Measurements from ENCODE around the gene LCN12. TPM values are rescaled to one million over a fixed set of nuclear protein-coding genes. Genes with fewer than 3 reads are reported as not detected.
"Not testable (repeated sequence)": the region's sequence is repeated elsewhere in the genome, so short reads cannot be mapped to it uniquely, and the experiment has no call there.

LCN12 gene
- total RNA-seq, 1 donor, result not detected

- DNase-seq (ENCODE audit: low read depth), result no peak
- TF ChIP-seq CTCF (IDR thresholded peaks at IDR 0.05; ENCODE audit: insufficient read depth, low read length), result no peak
- no peak overlapping the region for H3K4me3 ChIP-seq (ENCODE audit: low read depth, low read length)
These were observed 50.6 kb downstream of the LCN12 start for GRCh38 chr9:137002646-137003041.

- not testable (repeated sequence) for DNase-seq (ENCODE audit: low read depth); H3K4me3 ChIP-seq (ENCODE audit: low read depth, low read length)
These were observed 52.2 kb downstream of the LCN12 start for GRCh38 chr9:137004285-137004684.

Other genes with a start within 250 kb of the LCN12 start
- gene DIPK1B, start 239.7 kb upstream of the LCN12 start, total RNA-seq (ENCODE audit: low replicate concordance), result 0.45 and 0.98 TPM in 2 replicates
- gene LCN10, start 209.3 kb upstream of the LCN12 start, total RNA-seq (ENCODE audit: low replicate concordance), result not detected in 2 replicates
- not detected in 2 replicates for gene LCN6, start 203.7 kb upstream of the LCN12 start, total RNA-seq (ENCODE audit: low replicate concordance)
- gene LCN8, start 194.0 kb upstream of the LCN12 start, total RNA-seq (ENCODE audit: low replicate concordance), result not detected in 2 replicates
- not detected in 2 replicates for gene LCN15, start 187.8 kb upstream of the LCN12 start, total RNA-seq (ENCODE audit: low replicate concordance)
- gene TMEM141, start 160.9 kb upstream of the LCN12 start, total RNA-seq (ENCODE audit: low replicate concordance), result 9.4 and 30.8 TPM in 2 replicates
- gene CCDC183, start 155.9 kb upstream of the LCN12 start, total RNA-seq (ENCODE audit: low replicate concordance), result 0.16 TPM in 1 of 2 replicates, not detected in the other
- 49.8 and 62.0 TPM in 2 replicates for gene RABL6, start 144.3 kb upstream of the LCN12 start, total RNA-seq (ENCODE audit: low replicate concordance)
- gene AJM1, start 109.8 kb upstream of the LCN12 start, total RNA-seq (ENCODE audit: low replicate concordance), result 1.1 and 1.3 TPM in 2 replicates
- gene PHPT1, start 102.9 kb upstream of the LCN12 start, total RNA-seq (ENCODE audit: low replicate concordance), result 28.7 and 83.2 TPM in 2 replicates
- 0.81 TPM in 1 of 2 replicates, not detected in the other for gene MAMDC4, start 99.9 kb upstream of the LCN12 start, total RNA-seq (ENCODE audit: low replicate concordance)
- 83.0 and 248 TPM in 2 replicates for gene EDF1, start 86.0 kb upstream of the LCN12 start, total RNA-seq (ENCODE audit: low replicate concordance)
- gene TRAF2, start 65.8 kb upstream of the LCN12 start, total RNA-seq (ENCODE audit: low replicate concordance), result 5.6 and 7.9 TPM in 2 replicates
- 52.6 and 139 TPM in 2 replicates for gene FBXW5, start 7.5 kb upstream of the LCN12 start, total RNA-seq (ENCODE audit: low replicate concordance)
- gene C8G, start 7.0 kb upstream of the LCN12 start, total RNA-seq (ENCODE audit: low replicate concordance), result 0.36 TPM in 1 of 2 replicates, not detected in the other
- gene PTGDS, start 25.2 kb downstream of the LCN12 start, total RNA-seq (ENCODE audit: low replicate concordance), result 27.6 and 32.8 TPM in 2 replicates
- 0.54 and 15.3 TPM in 2 replicates for gene LCNL1, start 30.7 kb downstream of the LCN12 start, total RNA-seq (ENCODE audit: low replicate concordance)
- 7.1 and 18.3 TPM in 2 replicates for gene PAXX, start 40.1 kb downstream of the LCN12 start, total RNA-seq (ENCODE audit: low replicate concordance)
- 4.3 and 5.2 TPM in 2 replicates for gene CLIC3, start 44.3 kb downstream of the LCN12 start, total RNA-seq (ENCODE audit: low replicate concordance)
- 21.0 and 25.0 TPM in 2 replicates for gene ABCA2, start 76.0 kb downstream of the LCN12 start, total RNA-seq (ENCODE audit: low replicate concordance)
- gene FUT7, start 79.8 kb downstream of the LCN12 start, total RNA-seq (ENCODE audit: low replicate concordance), result not detected in 2 replicates
- gene NPDC1, start 93.9 kb downstream of the LCN12 start, total RNA-seq (ENCODE audit: low replicate concordance), result 23.8 and 31.6 TPM in 2 replicates
- 0.09 TPM in 1 of 2 replicates, not detected in the other for gene ENTPD2, start 101.8 kb downstream of the LCN12 start, total RNA-seq (ENCODE audit: low replicate concordance)
- gene SAPCD2, start 118.3 kb downstream of the LCN12 start, total RNA-seq (ENCODE audit: low replicate concordance), result 0.41 and 1.5 TPM in 2 replicates
- 12.7 and 17.7 TPM in 2 replicates for gene UAP1L1, start 125.2 kb downstream of the LCN12 start, total RNA-seq (ENCODE audit: low replicate concordance)
- 50.8 and 103 TPM in 2 replicates for gene MAN1B1, start 134.7 kb downstream of the LCN12 start, total RNA-seq (ENCODE audit: low replicate concordance)
- gene DPP7, start 162.5 kb downstream of the LCN12 start, total RNA-seq (ENCODE audit: low replicate concordance), result 69.5 and 72.3 TPM in 2 replicates
- not detected in 2 replicates for gene GRIN1, start 186.9 kb downstream of the LCN12 start, total RNA-seq (ENCODE audit: low replicate concordance)
- gene LRRC26, start 217.8 kb downstream of the LCN12 start, total RNA-seq (ENCODE audit: low replicate concordance), result not detected in 2 replicates
- not detected in 2 replicates for gene TMEM210, start 219.8 kb downstream of the LCN12 start, total RNA-seq (ENCODE audit: low replicate concordance)
- 25.7 and 28.0 TPM in 2 replicates for gene ANAPC2, start 236.3 kb downstream of the LCN12 start, total RNA-seq (ENCODE audit: low replicate concordance)
- gene SSNA1, start 236.4 kb downstream of the LCN12 start, total RNA-seq (ENCODE audit: low replicate concordance), result 43.5 and 51.5 TPM in 2 replicates
- 8.0 and 10.5 TPM in 2 replicates for gene TPRN, start 248.5 kb downstream of the LCN12 start, total RNA-seq (ENCODE audit: low replicate concordance)

All from fibroblast of the aortic adventitia (primary cell).